SK-N-SH (cell line): ENCODE data around the gene CKMT2. TPM values are rescaled to one million over a fixed set of nuclear protein-coding genes. Genes with fewer than 3 reads are reported as not detected.

Experiments
- CTCF ChIA-PET: fragments of 300-600, 350-600 bp; formaldehyde crosslinking; extraction: SDS; loops from one replicate; lab custom pipeline; 2021; lab: Yijun Ruan, JAX
- POLR2A ChIA-PET: fragments of 350-600 bp; sonication (Branson Sonifier 250); formaldehyde crosslinking; extraction: SDS; loops from one replicate; lab custom pipeline; 2020; ENCODE audit warnings: antibody characterized with exemption, inconsistent platforms; lab: Yijun Ruan, JAX
- DNase-seq: peaks from one replicate; pipeline ENCODE4 v3.0.0; 2012
- H2AFZ ChIP-seq: fragments of 200-600 bp; sonication (generic); 2 replicates; pipeline ENCODE4 v1.8.1; 2016; ENCODE audit warnings: antibody characterized with exemption, mild to moderate bottlenecking, low read depth
- H3F3A ChIP-seq: fragments of 200-600 bp; sonication (generic); replicated peaks from 2 replicates; pipeline ENCODE3; 2016; ENCODE audit warnings: antibody characterized with exemption, mild to moderate bottlenecking; ENCODE audit not compliant: insufficient read depth
- H3K27ac ChIP-seq, 2 experiments: fragments of 200-500 bp in 1 of 2; fragments of 200-600 bp in 1 of 2; sonication (Bioruptor generic) in 1 of 2; sonication (generic), shearing (Covaris generic) in 1 of 2; 2 replicates each; pipeline versions ENCODE4 v1.5.1 to v1.6.1; 2014 to 2016; ENCODE audit warnings: low read depth in 2 of 2, inconsistent platforms in 1 of 2, low read length in 1 of 2, mild to moderate bottlenecking in 1 of 2, mixed read lengths in 1 of 2
- H3K27me3 ChIP-seq: fragments of 200-600 bp; sonication (generic), shearing (Covaris generic); 2 replicates; pipeline ENCODE4 v1.6.1; 2016; ENCODE audit warnings: mixed run types; ENCODE audit not compliant: insufficient read depth
- H3K36me3 ChIP-seq, 2 experiments: fragments of 200-500 bp in 1 of 2; fragments of 200-600 bp in 1 of 2; sonication (Bioruptor generic) in 1 of 2; sonication (generic) in 1 of 2; replicated peaks in 1 of 2; 2 replicates each; pipeline versions ENCODE3 to v1.5.1; 2014 to 2016; ENCODE audit warnings: low read length in 1 of 2, mild to moderate bottlenecking in 1 of 2; ENCODE audit not compliant: insufficient read depth in 2 of 2, control insufficient read depth in 1 of 2
- H3K4me1 ChIP-seq, 2 experiments: fragments of 200-500 bp in 1 of 2; fragments of 200-600 bp in 1 of 2; sonication (Bioruptor generic) in 1 of 2; sonication (generic), shearing (Covaris generic) in 1 of 2; 2 replicates each; pipeline versions ENCODE4 v1.5.1 to v1.6.1; 2014 to 2016; ENCODE audit warnings: low read depth in 1 of 2, low read length in 1 of 2, mixed run types in 1 of 2; ENCODE audit not compliant: insufficient read depth in 2 of 2, control insufficient read depth in 1 of 2
- H3K4me2 ChIP-seq: fragments of 200-600 bp; sonication (generic), shearing (Covaris generic); 2 replicates; pipeline ENCODE4 v1.6.1; 2017; ENCODE audit warnings: mixed run types
- H3K4me3 ChIP-seq, 2 experiments: fragments of 200-500 bp in 1 of 2; fragments of 200-600 bp in 1 of 2; sonication (Bioruptor generic) in 1 of 2; sonication (generic), shearing (Covaris generic) in 1 of 2; 2 replicates each; pipeline versions ENCODE4 v1.5.1 to v1.8.1; 2014 to 2016; ENCODE audit warnings: low read depth in 2 of 2, inconsistent platforms in 1 of 2, low read length in 1 of 2, mild to moderate bottlenecking in 1 of 2, mixed read lengths in 1 of 2, moderate library complexity in 1 of 2
- H3K79me2 ChIP-seq: fragments of 200-600 bp; sonication (generic); 2 replicates; pipeline ENCODE4 v1.8.1; 2017; ENCODE audit warnings: mild to moderate bottlenecking; ENCODE audit not compliant: insufficient read depth
- H3K9ac ChIP-seq: fragments of 200-600 bp; sonication (generic); 2 replicates; pipeline ENCODE4 v1.6.1; 2017; ENCODE audit warnings: mixed run types
- H3K9me2 ChIP-seq: fragments of 200-600 bp; sonication (generic); 2 replicates; pipeline ENCODE4 v1.6.1; 2017; ENCODE audit warnings: mixed run types
- H3K9me3 ChIP-seq: fragments of 200-600 bp; sonication (generic); 2 replicates; pipeline ENCODE4 v1.6.1; 2017; ENCODE audit warnings: mixed run types, mild to moderate bottlenecking, moderate library complexity
- H4K20me1 ChIP-seq: fragments of 200-600 bp; sonication (generic); 2 replicates; pipeline ENCODE4 v1.6.1; 2017; ENCODE audit warnings: mild to moderate bottlenecking, mixed run types; ENCODE audit not compliant: insufficient read depth
- CHD2 ChIP-seq: fragments of 150-350 bp; IDR thresholded peaks from 2 replicates; pipeline ENCODE4 v1.6.1; 2018; ENCODE audit warnings: low read length; ENCODE audit not compliant: partially characterized antibody
- CTCF ChIP-seq: fragments of 200-600 bp; sonication (generic); IDR thresholded peaks from 2 replicates; pipeline ENCODE4 v1.6.1; 2017; ENCODE audit warnings: antibody characterized with exemption, mild to moderate bottlenecking, moderate library complexity
- ELF1 ChIP-seq: IDR thresholded peaks from 2 replicates; pipeline ENCODE4 v1.4.0; 2012
- GABPA ChIP-seq: IDR thresholded peaks from 2 replicates; pipeline ENCODE4 v1.4.0; 2012; ENCODE audit warnings: low read depth, mild to moderate bottlenecking
- IRF3 ChIP-seq: fragments of 150-350 bp; IDR thresholded peaks from 2 replicates; pipeline ENCODE4 v1.6.1; 2016; ENCODE audit warnings: mild to moderate bottlenecking, low read depth, low read length
- MAX ChIP-seq: IDR thresholded peaks from 2 replicates; pipeline ENCODE4 v1.4.0; 2012; ENCODE audit warnings: low read depth
- NRF1 ChIP-seq: IDR thresholded peaks from 2 replicates; pipeline ENCODE4 v1.6.1; 2012; ENCODE audit warnings: low read depth, mild to moderate bottlenecking, low read length
- POLR2AphosphoS5 ChIP-seq: IDR thresholded peaks from 2 replicates; pipeline ENCODE4 v1.6.1; 2012; ENCODE audit warnings: low read depth, low read length
- RAD21 ChIP-seq: IDR thresholded peaks from 2 replicates; pipeline ENCODE4 v1.6.1; 2012; ENCODE audit warnings: mild to moderate bottlenecking, low read length
- RFX5 ChIP-seq: IDR thresholded peaks from 2 replicates; pipeline ENCODE4 v1.6.1; 2012; ENCODE audit warnings: mild to moderate bottlenecking, improper control_type of control experiment, low read length
- SMC3 ChIP-seq: IDR thresholded peaks from 2 replicates; pipeline ENCODE4 v1.6.1; 2012; ENCODE audit warnings: low read depth, low read length, improper control_type of control experiment
- TEAD4 ChIP-seq: IDR thresholded peaks from 2 replicates; pipeline ENCODE4 v1.4.0; 2012; ENCODE audit warnings: mild to moderate bottlenecking, borderline replicate concordance; ENCODE audit not compliant: insufficient read depth
- USF1 ChIP-seq: IDR thresholded peaks from 2 replicates; pipeline ENCODE4 v1.4.0; 2012; ENCODE audit warnings: low read depth, borderline replicate concordance
- WGBS: methylation state at CpG from one replicate; pipeline ENCODE4 v1.1.6; 2017; ENCODE audit warnings: low lambda C conversion rate; 5-methylcytosine and 5-hydroxymethylcytosine counted together
- polyA plus RNA-seq, 3 experiments: library from polyadenylated mRNA; depleted of rRNA; stranded (reverse); fragments of >200 nt; gene quantifications; 2 replicates each; pipeline ENCODE4 v1.2.3, GENCODE V29; 2012

CKMT2 gene
- polyA plus RNA-seq (2012; rRNA removed) = not detected in 2 replicates
- not detected in 2 replicates for polyA plus RNA-seq (2012; cell fraction: cytosol; rRNA removed)
- not detected in 2 replicates for polyA plus RNA-seq (2012; cell fraction: nucleus; rRNA removed)

- no peak for DNase-seq
- ChIA-PET POLR2A (no interaction called here), CTCF (no interaction called here)
- WGBS = 99% methylated on average over 14 of the region's 28 CpGs
- no peaks in the 10 kb centered on the region for H3F3A ChIP-seq
- no peaks in the 10 kb centered on the region for H3K9me2 ChIP-seq
- H3K4me1 ChIP-seq = peaks cover 0 to 3% of the 10 kb centered on the region in 2 experiments; a peak in 1 of 4 replicates
- no peaks in the 10 kb centered on the region for H3K79me2 ChIP-seq
- no peak within 1 kb of the TSS for H3K4me3 ChIP-seq
- H3K9ac ChIP-seq = no peak within 1 kb of the TSS
- no peak within 1 kb of the TSS for H3K4me2 ChIP-seq
- no peak within 1 kb of the TSS; a peak in 1 of 4 replicates for H3K27ac ChIP-seq
- H3K27me3 ChIP-seq = no peaks in the 10 kb centered on the region
- TF ChIP-seq CHD2 (no peak), NRF1 (no peak), TEAD4 (no peak), SMC3 (no peak), USF1 (no peak), IRF3 (no peak), MAX (no peak), RFX5 (no peak), POLR2AphosphoS5 (no peak), GABPA (no peak), RAD21 (no peak), CTCF (no peak), ELF1 (no peak)
- H4K20me1 ChIP-seq = no peaks in the 10 kb centered on the region
- H3K36me3 ChIP-seq = peaks cover 0 to 2% of the 10 kb centered on the region in 2 experiments
- no peaks in the 10 kb centered on the region for H3K9me3 ChIP-seq
- H2AFZ ChIP-seq = no peak within 1 kb of the TSS
Measured at GRCh38 chr5:81233080-81233634, at the start of gene CKMT2. Gene CKMT2, plus strand, starts transcription at chr5:81233322. Its CDS starts 17,811 bp downstream, at chr5:81251133.
